ENCODE measurements around the gene MLPH. TPM values are rescaled to one million over a fixed set of nuclear protein-coding genes. Genes with fewer than 3 reads are reported as not detected.
A peak's percentile ranks its signal among the peaks of the same experiment; 100 is the strongest.

The MLPH gene
- total RNA-seq, 1 donor from 2014 or later = not detected

- Histone ChIP-seq H3K79me2 (ENCODE audit: low read depth) (no peaks in the 10 kb centered on the region), H3K9me3 (ENCODE audit: low read depth) (no peaks in the 10 kb centered on the region), H3K36me3 (no peaks in the 10 kb centered on the region), H3K4me1 (no peaks in the 10 kb centered on the region), H2AFZ (replicated peaks) (no peak overlapping the region), H3K9ac (no peak overlapping the region), H3K4me3 (no peak overlapping the region), H3K27ac (no peak overlapping the region), H3F3A (ENCODE audit: low read depth) (no peaks in the 10 kb centered on the region), H4K20me1 (ENCODE audit: low read depth) (no peaks in the 10 kb centered on the region), H3K27me3 (peaks cover 27% of the 10 kb centered on the region), H3K4me2 (no peak overlapping the region)
- H3K9me3 Mint-ChIP-seq = no peaks in the 10 kb centered on the region
- no peak overlapping the region for H3K27ac Mint-ChIP-seq
- H3K4me3 Mint-ChIP-seq = peak overlapping the region; percentile 77
- H3K36me3 Mint-ChIP-seq = no peaks in the 10 kb centered on the region
- no peak for TF ChIP-seq CTCF (IDR thresholded peaks at IDR 0.05)
- TF ChIP-seq EZH2 (IDR thresholded peaks at IDR 0.05) = no peak
- no peak for TF ChIP-seq EZH2phosphoT487 (IDR thresholded peaks at IDR 0.05)
- no peak for DNase-seq (ENCODE audit: low spot score)
- H3K27me3 Mint-ChIP-seq (ENCODE audit: insufficient read depth, low read depth) = peaks cover 12% of the 10 kb centered on the region
- H3K4me1 Mint-ChIP-seq = peaks cover 9% of the 10 kb centered on the region
These were observed 13.9 kb upstream of the MLPH start for GRCh38 chr2:237472909-237473877.

GRCh38 chr2:237473878-237474441, 13.1 kb upstream of the MLPH start:
- no peak overlapping the region for H3K4me2 ChIP-seq
- no peak for DNase-seq (ENCODE audit: low spot score)
- H3K4me3 Mint-ChIP-seq = peak overlapping the region; percentile 77

GRCh38 chr2:237474442-237474911, 12.6 kb upstream of the MLPH start:
- no peaks in the 10 kb centered on the region for H3K9me3 ChIP-seq (ENCODE audit: low read depth)
- peak overlapping the region; percentile 78 for H3K27ac Mint-ChIP-seq
- H3K4me3 ChIP-seq = peak overlapping the region; percentile 96
- H3K36me3 ChIP-seq = no peaks in the 10 kb centered on the region
- H3K27ac ChIP-seq = no peak overlapping the region
- H3K9me3 Mint-ChIP-seq = no peaks in the 10 kb centered on the region
- TF ChIP-seq CTCF (IDR thresholded peaks at IDR 0.05) = no peak
- TF ChIP-seq EZH2phosphoT487 (IDR thresholded peaks at IDR 0.05) = no peak
- TF ChIP-seq EZH2 (IDR thresholded peaks at IDR 0.05) = no peak
- no peaks in the 10 kb centered on the region for H3K4me1 ChIP-seq
- H3F3A ChIP-seq (ENCODE audit: low read depth) = no peaks in the 10 kb centered on the region
- H3K79me2 ChIP-seq (ENCODE audit: low read depth) = no peaks in the 10 kb centered on the region
- no peaks in the 10 kb centered on the region for H4K20me1 ChIP-seq (ENCODE audit: low read depth)
- DNase-seq (ENCODE audit: low spot score) = no peak
- peak overlapping the region; percentile 91 for H3K4me3 Mint-ChIP-seq
- peaks cover 40% of the 10 kb centered on the region for H3K27me3 ChIP-seq
- peak overlapping the region; percentile 61 for H3K9ac ChIP-seq
- H3K27me3 Mint-ChIP-seq (ENCODE audit: insufficient read depth, low read depth) = peaks cover 16% of the 10 kb centered on the region
- no peaks in the 10 kb centered on the region for H3K36me3 Mint-ChIP-seq
- H2AFZ ChIP-seq (replicated peaks) = no peak overlapping the region
- peak overlapping the region; percentile 93 for H3K4me2 ChIP-seq
- H3K4me1 Mint-ChIP-seq = peaks cover 9% of the 10 kb centered on the region

More at GRCh38 chr2:237473878-237474441, 13.1 kb upstream of the MLPH start:
- Histone ChIP-seq H3K79me2 (ENCODE audit: low read depth) (no peaks in the 10 kb centered on the region), H4K20me1 (ENCODE audit: low read depth) (no peaks in the 10 kb centered on the region), H3K9ac (no peak overlapping the region), H3K4me3 (no peak overlapping the region), H3K9me3 (ENCODE audit: low read depth) (no peaks in the 10 kb centered on the region), H3K4me1 (no peaks in the 10 kb centered on the region), H3F3A (ENCODE audit: low read depth) (no peaks in the 10 kb centered on the region), H3K27ac (no peak overlapping the region), H3K36me3 (no peaks in the 10 kb centered on the region), H3K27me3 (peaks cover 35% of the 10 kb centered on the region), H2AFZ (replicated peaks) (no peak overlapping the region)
- H3K4me1 Mint-ChIP-seq = peaks cover 9% of the 10 kb centered on the region
- no peak for TF ChIP-seq CTCF (IDR thresholded peaks at IDR 0.05)
- TF ChIP-seq EZH2phosphoT487 (IDR thresholded peaks at IDR 0.05) = no peak
- no peak for TF ChIP-seq EZH2 (IDR thresholded peaks at IDR 0.05)
- H3K36me3 Mint-ChIP-seq = no peaks in the 10 kb centered on the region
- no peaks in the 10 kb centered on the region for H3K9me3 Mint-ChIP-seq
- peaks cover 16% of the 10 kb centered on the region for H3K27me3 Mint-ChIP-seq (ENCODE audit: insufficient read depth, low read depth)
- H3K27ac Mint-ChIP-seq = no peak overlapping the region

Measured in neural progenitor cell (in vitro differentiated cells).